Mammary epithelial cell (primary cell): ENCODE data around the gene SNX30.

Experiments
- EZH2 ChIP-seq: IDR thresholded peaks from 2 replicates; pipeline ENCODE4 v1.6.1; 2012; ENCODE audit warnings: low read length, inconsistent platforms, borderline replicate concordance
- TF ChIP-seq, protein P1 (sequence below), 2 donors: IDR thresholded peaks in 1 of 2; conservative IDR thresholded peaks in 1 of 2; 2 replicates each; pipeline ENCODE4 v1.5.1; 2011 to 2012; ENCODE audit warnings: inconsistent platforms in 2 of 2, low read length in 2 of 2, mild to moderate bottlenecking in 2 of 2, control low read depth in 1 of 2, low read depth in 1 of 2; ENCODE audit not compliant: insufficient read depth in 1 of 2; ENCODE audit errors: extremely low read depth in 1 of 2

GRCh38 chr9:112894699-112895098 lies 144.1 kb downstream of the SNX30 start:
- TF ChIP-seq, protein P1, sequence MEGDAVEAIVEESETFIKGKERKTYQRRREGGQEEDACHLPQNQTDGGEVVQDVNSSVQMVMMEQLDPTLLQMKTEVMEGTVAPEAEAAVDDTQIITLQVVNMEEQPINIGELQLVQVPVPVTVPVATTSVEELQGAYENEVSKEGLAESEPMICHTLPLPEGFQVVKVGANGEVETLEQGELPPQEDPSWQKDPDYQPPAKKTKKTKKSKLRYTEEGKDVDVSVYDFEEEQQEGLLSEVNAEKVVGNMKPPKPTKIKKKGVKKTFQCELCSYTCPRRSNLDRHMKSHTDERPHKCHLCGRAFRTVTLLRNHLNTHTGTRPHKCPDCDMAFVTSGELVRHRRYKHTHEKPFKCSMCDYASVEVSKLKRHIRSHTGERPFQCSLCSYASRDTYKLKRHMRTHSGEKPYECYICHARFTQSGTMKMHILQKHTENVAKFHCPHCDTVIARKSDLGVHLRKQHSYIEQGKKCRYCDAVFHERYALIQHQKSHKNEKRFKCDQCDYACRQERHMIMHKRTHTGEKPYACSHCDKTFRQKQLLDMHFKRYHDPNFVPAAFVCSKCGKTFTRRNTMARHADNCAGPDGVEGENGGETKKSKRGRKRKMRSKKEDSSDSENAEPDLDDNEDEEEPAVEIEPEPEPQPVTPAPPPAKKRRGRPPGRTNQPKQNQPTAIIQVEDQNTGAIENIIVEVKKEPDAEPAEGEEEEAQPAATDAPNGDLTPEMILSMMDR (conservative IDR thresholded peaks at IDR 0.05 in 1 of 2, IDR thresholded peaks at IDR 0.05 in 1 of 2; ENCODE audit: extremely low read depth in 1 of 2, insufficient read depth in 1 of 2, low read depth in 1 of 2, low read length in 2 of 2), result no peak
- no peak for TF ChIP-seq EZH2
